Measurements from ENCODE around the gene ELP1.

The ELP1 gene

DNA sequence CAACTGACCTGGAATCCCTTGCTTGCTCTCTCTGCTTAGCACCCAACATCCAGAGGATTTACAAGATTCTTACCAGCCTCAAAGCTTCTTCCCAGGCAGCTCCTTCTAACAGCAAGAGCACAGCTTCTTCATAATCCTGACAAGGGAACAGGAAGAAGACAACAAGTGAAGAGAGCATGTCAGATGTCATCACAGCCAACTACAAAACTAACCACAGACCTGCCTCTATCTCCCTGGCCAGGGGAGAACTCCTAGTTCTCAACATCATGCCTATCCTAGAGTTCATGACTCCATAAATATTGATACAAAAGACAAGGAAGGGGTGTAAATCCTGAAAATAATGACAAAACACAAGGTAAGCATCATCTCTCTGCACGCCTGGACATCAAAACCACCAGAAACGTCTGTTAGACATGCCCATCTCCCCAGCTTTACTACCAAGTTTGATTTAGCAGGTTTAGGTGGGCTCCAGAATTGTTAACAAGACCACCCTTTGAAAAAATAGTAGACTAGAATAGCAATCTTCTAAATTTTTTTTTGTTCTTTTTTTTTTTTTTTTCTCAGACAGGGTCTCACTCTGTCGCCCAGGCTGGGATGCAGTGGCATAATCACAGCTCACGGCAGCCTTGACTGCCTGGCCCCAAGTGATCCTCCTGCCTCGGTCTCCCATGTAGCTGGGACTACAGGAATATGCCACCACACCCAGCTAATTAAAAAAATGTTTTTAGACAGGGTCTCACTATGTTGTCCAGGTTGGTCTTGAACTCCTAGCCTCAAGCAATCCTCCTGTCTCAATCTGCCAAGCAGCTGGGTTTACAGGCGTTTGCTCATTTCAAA lies 51.7 kb downstream of the ELP1 start:
- DNase-seq, result no peak

DNA sequence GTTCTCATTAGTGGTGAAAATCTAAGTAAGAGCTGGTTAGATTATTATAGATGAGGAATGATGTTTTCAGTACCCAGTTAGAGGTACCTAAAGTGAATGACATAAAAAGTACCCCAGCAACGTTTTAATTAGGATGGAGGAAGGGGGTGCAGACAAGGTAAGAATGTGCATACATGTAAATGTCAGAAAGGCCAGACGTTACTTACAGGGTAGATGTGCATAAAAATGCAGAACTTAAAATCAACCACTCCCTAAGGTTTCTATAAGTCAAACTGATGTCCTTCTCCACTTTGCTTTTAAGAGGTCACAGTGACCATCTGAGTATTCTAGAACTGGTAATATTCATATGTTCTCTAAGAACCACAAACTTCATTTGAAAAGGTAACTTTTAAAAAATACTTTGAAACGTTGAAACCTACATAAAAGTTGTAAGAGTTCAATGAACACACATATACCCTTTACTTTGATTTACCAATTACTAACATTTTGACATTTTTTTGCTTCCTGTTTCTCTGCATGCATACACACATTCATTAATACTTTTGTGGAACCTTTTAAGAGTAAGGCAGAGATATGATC lies 53.1 kb downstream of the ELP1 start:
- DNase-seq, result no peak

GRCh38 chr9:108877524-108877923 lies 56.4 kb downstream of the ELP1 start:
- DNase-seq, result no peak

GRCh38 chr9:108876425-108876824 lies 57.5 kb downstream of the ELP1 start:
- no peak for DNase-seq

DNA sequence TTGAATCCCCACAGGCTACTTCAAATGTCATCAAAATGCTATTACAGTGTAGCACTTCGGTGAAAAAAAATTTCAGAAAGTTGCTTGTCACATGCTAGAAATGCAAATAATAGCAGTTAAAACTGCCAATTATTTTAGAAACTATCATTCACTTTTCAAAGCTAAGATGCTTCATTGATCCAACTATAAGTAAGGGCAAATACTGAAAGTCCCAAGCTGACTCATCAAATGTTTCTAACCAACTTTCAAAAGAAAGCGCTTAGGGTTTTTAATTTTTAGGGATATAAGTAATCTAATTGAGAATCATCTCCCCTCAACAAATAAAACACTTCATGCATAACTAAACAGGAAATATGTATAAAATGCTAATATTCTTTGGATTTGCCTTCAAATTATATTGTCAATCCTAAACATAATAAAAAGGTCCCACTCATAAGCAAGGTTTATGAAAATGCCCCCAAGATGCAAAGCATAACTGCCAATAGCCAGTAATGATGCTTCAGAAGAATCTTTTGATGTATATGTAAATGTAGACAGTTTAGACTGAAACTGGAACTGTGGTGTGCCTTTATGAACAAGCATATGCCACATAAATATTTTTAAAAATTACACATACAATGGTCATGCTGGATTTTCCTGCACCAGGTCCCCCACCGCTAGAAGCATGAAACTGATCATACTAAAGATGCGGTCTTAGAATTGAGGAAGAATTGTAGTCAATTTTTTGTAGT lies 59.7 kb downstream of the ELP1 start:
- no peak for DNase-seq

GRCh38 chr9:108869092-108869725 lies 64.7 kb downstream of the ELP1 start:
- DNase-seq, result no peak

- DNase-seq, result no peak
Observed at GRCh38 chr9:108867829-108868228, 66.1 kb downstream of the ELP1 start.

DNA sequence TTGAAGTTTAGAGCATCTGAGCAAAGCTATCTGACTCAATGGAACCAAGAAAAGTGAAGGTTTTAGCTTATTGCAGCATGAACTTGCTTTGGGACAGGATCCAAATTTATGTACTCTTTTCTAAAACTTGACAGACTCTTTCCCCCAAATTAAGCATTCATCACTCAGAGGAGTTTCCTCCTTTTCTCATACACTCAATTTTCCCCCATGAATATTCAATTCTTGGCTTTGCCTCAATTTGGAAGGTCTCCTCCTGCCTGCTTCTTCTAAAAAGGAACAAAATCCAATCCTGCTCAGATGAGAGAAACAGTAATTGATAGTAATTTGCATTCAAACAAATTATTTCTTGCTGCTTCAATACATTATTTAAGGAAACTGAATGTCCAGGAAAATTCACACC lies 66.8 kb downstream of the ELP1 start:
- no peak for DNase-seq

GRCh38 chr9:108866001-108866420 lies 67.9 kb downstream of the ELP1 start:
- no peak for DNase-seq

GRCh38 chr9:108865037-108865436 lies 68.9 kb downstream of the ELP1 start:
- no peak for DNase-seq

GRCh38 chr9:108864446-108864845 lies 69.5 kb downstream of the ELP1 start:
- no peak for DNase-seq

- no peak for DNase-seq
Observed at GRCh38 chr9:108863891-108864290, 70.0 kb downstream of the ELP1 start.

DNA sequence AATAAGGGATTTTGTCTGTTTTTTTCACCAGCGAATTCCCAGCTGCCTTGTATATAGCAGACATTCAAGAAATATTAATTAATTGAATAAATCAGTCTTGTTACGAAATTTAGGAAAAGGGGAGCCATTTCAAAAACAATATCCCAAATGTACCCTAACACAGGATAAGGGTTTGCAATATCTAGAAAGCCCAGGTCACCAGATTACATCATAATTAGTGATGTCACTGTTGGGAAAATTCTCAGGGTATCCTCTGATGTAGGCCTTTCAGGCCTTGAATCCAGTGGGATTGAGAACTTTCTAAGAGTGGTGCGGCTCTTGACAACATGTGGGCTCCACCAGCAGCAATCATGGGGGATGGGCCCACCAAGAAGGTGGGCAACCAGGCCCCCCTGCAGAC lies 71.9 kb downstream of the ELP1 start, which contains the start of gene ACTL7A:
Gene ACTL7A, plus strand, starts transcription at position 270 of the 400 bp plus-strand sequence. Its CDS starts 57 bp downstream, at position 327.
- no peak for DNase-seq

GRCh38 chr9:108861464-108861863 lies 72.5 kb downstream of the ELP1 start:
- no peak for DNase-seq

DNA sequence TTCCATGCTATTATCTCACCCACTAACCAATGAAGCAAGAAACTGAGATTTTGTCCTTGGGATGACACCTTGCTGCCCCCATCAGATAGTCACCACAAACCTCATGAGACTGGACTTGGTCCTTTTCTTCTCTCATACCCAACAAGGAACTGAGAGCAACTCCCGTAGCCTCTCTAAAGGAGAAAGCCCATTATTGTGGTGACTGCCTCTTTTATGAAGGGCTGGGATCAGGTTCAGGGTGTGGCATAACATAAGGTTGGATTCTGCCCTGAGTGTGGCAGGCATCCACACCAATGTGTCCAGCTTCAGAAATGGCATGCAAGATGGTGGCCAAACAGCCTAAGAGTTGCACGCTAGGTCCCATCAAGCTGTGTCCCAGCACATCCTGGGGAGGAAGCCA lies 73.2 kb downstream of the ELP1 start:
- DNase-seq, result no peak

DNA sequence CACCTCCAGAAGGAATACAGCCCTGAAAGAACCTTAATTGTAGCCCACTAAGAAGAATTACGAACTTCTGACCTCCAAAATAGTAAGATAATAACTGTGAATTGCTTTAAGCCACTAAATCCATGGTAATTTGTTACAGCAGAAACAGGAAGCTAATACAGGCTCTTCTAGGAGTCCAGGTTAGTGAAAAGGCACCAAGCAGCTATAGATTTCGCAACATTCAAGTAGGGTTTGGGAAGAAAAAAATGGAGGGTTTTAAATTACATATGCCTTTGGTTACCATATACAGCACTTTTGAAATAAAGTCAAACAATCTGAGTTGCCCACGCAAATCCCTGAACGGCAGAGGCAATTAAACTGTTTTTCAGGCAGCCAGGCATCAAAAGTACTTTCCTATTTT lies 73.6 kb downstream of the ELP1 start:
- DNase-seq, result no peak

DNA sequence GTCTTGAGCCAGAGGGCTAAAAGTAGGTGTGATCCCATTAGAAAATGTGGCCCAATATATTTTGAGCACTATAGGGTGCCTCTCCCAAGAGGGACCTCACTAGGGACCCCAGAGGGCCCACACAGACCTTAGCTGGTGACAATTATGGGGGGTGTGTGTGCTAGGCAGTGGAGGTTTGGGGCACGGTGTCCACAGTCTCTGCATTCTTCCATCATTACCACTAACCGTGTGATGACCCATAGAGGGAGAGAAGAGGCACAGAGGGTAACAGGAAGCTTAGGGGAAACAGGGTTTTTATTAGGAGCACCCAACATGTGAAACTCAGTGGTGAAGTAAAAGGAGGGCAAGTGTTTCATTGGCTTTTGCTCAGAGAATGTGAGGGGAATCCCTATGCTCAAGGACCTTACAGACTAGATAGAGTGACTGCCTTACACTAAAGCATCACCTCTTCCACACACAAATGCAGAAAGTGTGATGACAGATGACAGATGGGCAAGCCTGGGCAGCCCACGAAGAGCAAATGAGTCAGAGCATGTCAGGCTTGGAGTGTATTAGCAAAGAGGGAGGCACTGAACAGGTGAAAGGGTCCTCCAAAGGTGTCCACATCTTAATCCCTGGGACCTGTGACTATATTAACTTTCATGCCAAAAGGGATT lies 74.3 kb downstream of the ELP1 start:
- DNase-seq, result no peak

GRCh38 chr9:108857572-108857971 lies 76.4 kb downstream of the ELP1 start:
- no peak for DNase-seq

DNA sequence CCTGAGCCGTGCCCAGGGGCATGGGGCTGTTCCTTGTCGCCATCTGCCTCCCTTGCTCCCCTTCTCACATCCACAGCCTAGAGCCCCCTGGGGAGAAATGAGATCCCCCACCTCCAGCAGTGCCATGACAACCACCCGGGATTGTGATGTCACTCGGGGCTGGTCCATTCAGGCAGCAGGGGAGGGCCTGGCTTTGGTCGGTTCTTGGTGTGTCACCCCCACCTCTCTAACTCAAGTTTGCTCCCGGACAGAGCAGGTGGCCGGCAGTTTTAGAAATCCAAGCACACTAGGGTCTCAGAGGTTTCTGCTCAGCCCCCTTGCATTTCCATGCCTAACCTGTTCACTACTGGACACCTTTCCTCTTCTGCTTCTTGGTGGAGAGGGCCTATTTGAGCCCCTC lies 78.0 kb downstream of the ELP1 start, which contains the start of gene ACTL7B:
Gene ACTL7B, minus strand, starts transcription at position 99 of the 400 bp plus-strand sequence. Its CDS starts 56 bp downstream, at position 43.
- no peak for DNase-seq

DNA sequence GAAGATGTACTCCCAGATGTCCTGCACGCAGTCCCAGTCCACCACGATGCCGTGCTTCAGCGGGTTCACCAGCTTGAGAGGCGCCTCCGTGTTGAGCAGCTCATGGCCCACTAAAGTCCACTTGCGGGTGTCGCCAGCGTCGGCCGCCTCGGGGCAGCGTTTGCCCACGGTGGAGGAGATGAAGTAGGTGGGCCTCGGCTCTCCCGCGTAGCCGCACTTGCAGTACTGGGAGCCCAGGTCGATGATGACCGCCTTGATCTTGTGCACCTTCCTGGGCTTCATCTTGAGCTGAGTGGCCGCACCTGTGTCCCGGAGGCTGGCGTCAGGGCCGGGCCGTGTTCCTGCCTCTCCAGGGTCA lies 78.4 kb downstream of the ELP1 start:
- DNase-seq, result no peak

- DNase-seq, result no peak
Observed at GRCh38 chr9:108854641-108855528, 79.0 kb downstream of the ELP1 start.

DNA sequence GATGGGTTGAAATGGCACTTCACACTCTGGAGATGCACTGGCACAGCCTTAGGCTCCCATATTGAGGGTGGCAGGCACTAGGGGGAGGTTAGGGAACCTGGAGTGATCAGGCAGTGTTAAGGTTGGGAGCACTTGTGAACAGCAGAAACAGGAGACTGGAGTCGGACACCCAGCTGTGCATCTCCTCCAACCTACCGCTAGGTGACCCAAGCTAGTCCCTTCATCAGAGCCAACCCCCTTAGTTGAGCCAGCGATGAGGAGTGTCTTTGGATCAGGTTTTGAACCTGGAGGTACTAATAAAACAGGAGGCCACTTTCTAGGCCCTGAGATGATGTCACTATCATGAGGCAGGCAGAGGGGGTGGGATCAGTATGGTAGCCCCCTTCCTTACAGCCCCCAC lies 79.8 kb downstream of the ELP1 start:
- no peak for DNase-seq
